DND-41 (cell line): Measurements from ENCODE around the gene MYOD1.

Experiments used
- ATAC-seq: fragments of 200-7000 bp; cut with Tn5 transposase; 3 replicates; pipeline ENCODE4 v1.9.1; 2021; ENCODE audit warnings: low read depth; ENCODE audit not compliant: insufficient read depth
- DNase-seq: peaks from one replicate; pipeline ENCODE4 v3.0.0-alpha.2; 2020
- H2AFZ ChIP-seq: 2 replicates; pipeline ENCODE4 v1.6.0; 2012; ENCODE audit warnings: low read depth, low read length
- H3K27ac ChIP-seq: 2 replicates; pipeline ENCODE4 v1.5.1; 2012; ENCODE audit warnings: low read length, inconsistent platforms
- H3K27me3 ChIP-seq: fragments of 200-600 bp; sonication (generic); 2 replicates; pipeline ENCODE4 v1.6.0; 2012; ENCODE audit warnings: low read length, mild to moderate bottlenecking, inconsistent platforms; ENCODE audit not compliant: insufficient read depth, poor library complexity
- H3K36me3 ChIP-seq: 2 replicates; pipeline ENCODE4 v1.5.1; 2012; ENCODE audit warnings: low read length, inconsistent platforms; ENCODE audit not compliant: insufficient read depth
- H3K4me1 ChIP-seq: 2 replicates; pipeline ENCODE4 v1.5.1; 2012; ENCODE audit warnings: mild to moderate bottlenecking, low read length; ENCODE audit not compliant: insufficient read depth
- H3K4me2 ChIP-seq: 2 replicates; pipeline ENCODE4 v1.6.0; 2012; ENCODE audit warnings: mild to moderate bottlenecking, moderate library complexity, low read length, inconsistent platforms; ENCODE audit not compliant: insufficient read depth
- H3K4me3 ChIP-seq, 2 experiments: fragments of 200-600 bp in 1 of 2; shearing (Covaris generic) in 1 of 2; 2 replicates each; pipeline ENCODE4 v1.5.1; 2012 to 2016; ENCODE audit warnings: inconsistent platforms in 2 of 2, low read length in 2 of 2, mild to moderate bottlenecking in 2 of 2, low read depth in 1 of 2, moderate library complexity in 1 of 2
- H3K79me2 ChIP-seq: 2 replicates; pipeline ENCODE4 v1.6.0; 2012; ENCODE audit warnings: low read length, inconsistent platforms; ENCODE audit not compliant: insufficient read depth
- H3K9ac ChIP-seq: 2 replicates; pipeline ENCODE4 v1.6.0; 2012; ENCODE audit warnings: low read depth, mild to moderate bottlenecking, inconsistent platforms, low read length, moderate library complexity
- H3K9me3 ChIP-seq: 2 replicates; pipeline ENCODE4 v1.5.1; 2012; ENCODE audit warnings: low read length, moderate library complexity, mild to moderate bottlenecking, inconsistent platforms; ENCODE audit not compliant: insufficient read depth, severe bottlenecking
- H4K20me1 ChIP-seq: 2 replicates; pipeline ENCODE4 v1.6.0; 2012; ENCODE audit warnings: low read length; ENCODE audit not compliant: insufficient read depth
- CTCF ChIP-seq: IDR thresholded peaks from 2 replicates; pipeline ENCODE4 v1.5.1; 2012; ENCODE audit warnings: borderline replicate concordance, low read length, moderate library complexity, mild to moderate bottlenecking; ENCODE audit not compliant: poor library complexity, severe bottlenecking; ENCODE audit errors: extremely low read depth
- EZH2 ChIP-seq: IDR thresholded peaks from 3 replicates; pipeline ENCODE4 v1.6.1; 2012; ENCODE audit warnings: borderline replicate concordance, low read depth, mild to moderate bottlenecking, moderate library complexity, low read length, inconsistent platforms; ENCODE audit not compliant: severe bottlenecking

The MYOD1 gene

GRCh38 chr11:17691976-17692375 is 27.4 kb upstream of the MYOD1 start:
- H4K20me1 ChIP-seq, result peaks cover 3% of the 10 kb centered on the region; the same call in 1 of the 2 replicates
- H3K9ac ChIP-seq, result no peak overlapping the region
- H3K4me1 ChIP-seq, result no peaks in the 10 kb centered on the region
- no peak for ATAC-seq
- H3K27ac ChIP-seq, result no peak overlapping the region
- no peak overlapping the region for H3K4me2 ChIP-seq
- H2AFZ ChIP-seq, result no peak overlapping the region
- no peaks in the 10 kb centered on the region for H3K36me3 ChIP-seq
- no peak for DNase-seq
- no peaks in the 10 kb centered on the region for H3K79me2 ChIP-seq
- H3K4me3 ChIP-seq, result no peak overlapping the region
- no peak for TF ChIP-seq CTCF
- no peak for TF ChIP-seq EZH2
- H3K9me3 ChIP-seq, result no peaks in the 10 kb centered on the region
- peaks cover 30% of the 10 kb centered on the region for H3K27me3 ChIP-seq

- no peaks in the 10 kb centered on the region for H3K36me3 ChIP-seq
- no peak for TF ChIP-seq EZH2
- no peak for TF ChIP-seq CTCF
Observed at GRCh38 chr11:17692931-17693330, 26.4 kb upstream of the MYOD1 start.

DNA sequence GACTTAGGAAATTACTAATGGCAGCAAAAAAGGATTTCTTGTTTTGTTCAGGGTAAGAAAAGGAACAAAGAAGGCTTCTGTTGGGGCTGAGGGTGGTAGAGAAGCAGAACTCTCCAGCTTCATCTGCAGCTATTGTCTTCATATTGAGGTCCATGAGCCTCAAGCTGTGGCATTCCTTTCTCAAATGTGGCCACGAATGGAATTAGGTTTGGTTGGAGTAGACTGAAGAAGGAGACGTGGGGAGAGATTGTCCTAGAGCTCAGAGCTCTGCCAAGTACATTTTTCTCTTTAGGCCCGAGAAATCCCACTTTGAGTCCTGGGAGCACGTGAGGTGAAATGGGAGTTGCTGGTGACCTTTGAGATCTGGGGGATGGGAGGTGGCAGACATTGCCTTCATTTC is 25.8 kb upstream of the MYOD1 start:
- ATAC-seq (no peak), DNase-seq (no peak)
- H4K20me1 ChIP-seq, result peaks cover 3% of the 10 kb centered on the region; the same call in 1 of the 2 replicates
- no peak overlapping the region for H3K9ac ChIP-seq
- no peak overlapping the region for H3K4me3 ChIP-seq
- no peaks in the 10 kb centered on the region for H3K36me3 ChIP-seq
- no peaks in the 10 kb centered on the region for H3K9me3 ChIP-seq
- TF ChIP-seq EZH2, result no peak
- TF ChIP-seq CTCF, result no peak
- H3K79me2 ChIP-seq, result no peaks in the 10 kb centered on the region
- H3K27ac ChIP-seq, result no peak overlapping the region
- no peaks in the 10 kb centered on the region for H3K4me1 ChIP-seq
- peaks cover 30% of the 10 kb centered on the region for H3K27me3 ChIP-seq
- no peak overlapping the region for H2AFZ ChIP-seq
- no peak overlapping the region for H3K4me2 ChIP-seq

More at GRCh38 chr11:17692931-17693330, 26.4 kb upstream of the MYOD1 start:
- Histone ChIP-seq H3K9ac (no peak overlapping the region), H3K27me3 (peaks cover 30% of the 10 kb centered on the region), H3K27ac (no peak overlapping the region), H4K20me1 (peaks cover 3% of the 10 kb centered on the region; the same call in 1 of the 2 replicates), H3K4me3 (no peak overlapping the region), H3K9me3 (no peaks in the 10 kb centered on the region), H3K79me2 (no peaks in the 10 kb centered on the region), H2AFZ (no peak overlapping the region), H3K4me2 (no peak overlapping the region), H3K4me1 (no peaks in the 10 kb centered on the region)
- ATAC-seq (no peak), DNase-seq (no peak)
